Activated T-helper 2 cell treated with anti-CD3 and anti-CD28 coated beads, Interferon-gamma antibody, Interleukin-2, Interleukin-4, amounts not matched to agents 10 μg/mL and 5 μg/mL and 100 μg/mL, durations not matched to agents 14 hours and 24 hours and 36 hours (primary cell): ENCODE measurements around the gene PSME3IP1. TPM values are rescaled to one million over a fixed set of nuclear protein-coding genes. Genes with fewer than 3 reads are reported as not detected.
A peak's percentile ranks its signal among the peaks of the same experiment; 100 is the strongest.

Experiments used
- DNase-seq: peaks from one replicate; pipeline ENCODE4 v3.0.0; 2021; ENCODE audit warnings: low spot score
- H3K27ac Mint-ChIP-seq: one replicate; pipeline ENCODE4 v1.8.0; 2021; ENCODE audit warnings: mixed read lengths
- H3K27me3 Mint-ChIP-seq: one replicate; pipeline ENCODE4 v1.8.0; 2021; ENCODE audit warnings: low read depth, mixed read lengths
- H3K36me3 Mint-ChIP-seq: one replicate; pipeline ENCODE4 v1.8.0; 2021; ENCODE audit warnings: low read depth, mixed read lengths
- H3K4me1 Mint-ChIP-seq: one replicate; pipeline ENCODE4 v1.8.0; 2021; ENCODE audit warnings: low read depth, mixed read lengths
- H3K4me3 Mint-ChIP-seq: one replicate; pipeline ENCODE4 v1.8.0; 2021; ENCODE audit warnings: low read depth, mild to moderate bottlenecking, moderate library complexity, mixed read lengths
- H3K9me3 Mint-ChIP-seq: one replicate; pipeline ENCODE4 v1.8.0; 2021; ENCODE audit warnings: mixed read lengths
- intact Hi-C: fragments of 100-400 bp; cut with micrococcal nuclease; formaldehyde crosslinking; loops from one replicate; pipeline ENCODE4 v1.15.1; 2023
- total RNA-seq: library from RNA; stranded (reverse); gene quantifications from 2 replicates; pipeline ENCODE4 v1.2.3, GENCODE V29; 2022

The PSME3IP1 gene
- total RNA-seq, 1 donor from 2014 or later: 125 TPM

DNA sequence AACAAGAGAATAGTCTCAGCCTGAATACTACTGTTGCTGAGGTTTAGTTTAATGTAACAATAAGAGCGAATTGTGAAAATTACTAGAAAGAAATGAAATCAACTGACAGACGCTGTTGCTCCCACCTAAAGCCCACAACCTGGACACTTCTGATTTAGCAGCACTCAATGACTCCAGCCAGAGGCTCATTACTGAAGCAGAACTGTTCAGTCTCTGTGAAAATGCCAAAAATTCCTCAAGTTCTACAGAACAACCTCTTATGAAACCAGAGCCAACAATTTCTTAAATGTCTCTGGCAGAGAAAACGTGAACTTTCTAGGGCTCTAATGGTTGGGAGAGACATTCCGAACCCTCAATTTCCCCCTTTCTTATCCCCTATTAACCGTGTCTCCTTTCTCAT, 9.9 kb downstream of the PSME3IP1 start:
- H3K27ac Mint-ChIP-seq: no peak overlapping the region

DNA sequence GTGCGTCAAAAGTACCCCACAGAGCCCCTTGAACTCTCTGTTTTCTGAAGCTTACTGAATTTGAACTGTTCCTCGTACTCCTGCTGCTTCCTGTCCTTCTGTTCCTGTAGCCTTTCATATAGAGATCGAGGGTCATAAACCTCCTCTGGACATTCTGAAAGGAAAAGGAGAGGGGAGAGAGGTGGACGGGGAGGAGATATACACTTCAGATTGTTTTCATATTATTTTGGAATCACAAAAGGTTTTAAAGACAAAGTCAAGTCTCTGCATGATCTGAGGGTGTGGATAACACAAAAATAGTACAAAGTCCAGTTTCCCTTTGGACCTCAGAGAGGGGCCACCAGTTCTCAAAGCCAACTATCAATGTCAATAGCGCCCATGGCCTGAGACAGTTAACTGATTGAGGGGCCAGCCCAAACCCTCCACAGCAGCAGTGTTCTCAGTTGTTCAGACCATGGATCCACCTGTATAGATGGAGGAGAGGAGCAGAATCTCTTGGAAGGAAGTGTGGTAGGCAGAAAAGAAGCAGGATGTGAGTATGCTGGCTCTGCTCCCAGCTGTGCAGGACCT, 13.0 kb downstream of the PSME3IP1 start:
- Mint-ChIP-seq H3K27ac (no peak overlapping the region), H3K36me3 (peaks cover 48% of the 10 kb centered on the region), H3K4me3 (no peak overlapping the region), H3K27me3 (no peaks in the 10 kb centered on the region), H3K9me3 (no peaks in the 10 kb centered on the region), H3K4me1 (peaks cover 3% of the 10 kb centered on the region)
- intact Hi-C loops: no loop called here
- DNase-seq: no peak

More for the DNA sequence above, 9.9 kb downstream of the PSME3IP1 start:
- Mint-ChIP-seq H3K36me3 (peaks cover 34% of the 10 kb centered on the region), H3K27me3 (no peaks in the 10 kb centered on the region), H3K4me3 (no peak overlapping the region), H3K4me1 (no peaks in the 10 kb centered on the region), H3K9me3 (no peaks in the 10 kb centered on the region)
- intact Hi-C loops: no loop called here
- no peak for DNase-seq

- Mint-ChIP-seq H3K27ac (no peak overlapping the region), H3K9me3 (no peaks in the 10 kb centered on the region), H3K36me3 (peaks cover 71% of the 10 kb centered on the region)
Observed at GRCh38 chr16:57169327-57169726, 16.5 kb downstream of the PSME3IP1 start.

GRCh38 chr16:57167953-57168352, 17.9 kb downstream of the PSME3IP1 start:
- H3K27ac Mint-ChIP-seq: no peak overlapping the region
- H3K4me3 Mint-ChIP-seq: no peak overlapping the region
- intact Hi-C loops: loop anchor here (1.0 to 2.0 kb wide), 3 partner anchors 75 to 204 kb away; partner anchors contain the start of gene CPNE2
- no peak for DNase-seq
- H3K4me1 Mint-ChIP-seq: peaks cover 3% of the 10 kb centered on the region
- H3K9me3 Mint-ChIP-seq: no peaks in the 10 kb centered on the region
- H3K36me3 Mint-ChIP-seq: peaks cover 77% of the 10 kb centered on the region
- H3K27me3 Mint-ChIP-seq: no peaks in the 10 kb centered on the region

More at GRCh38 chr16:57169327-57169726, 16.5 kb downstream of the PSME3IP1 start:
- Mint-ChIP-seq H3K4me1 (peaks cover 3% of the 10 kb centered on the region), H3K27me3 (no peaks in the 10 kb centered on the region), H3K4me3 (no peak overlapping the region)
- intact Hi-C loops: loop anchor here (2.0 kb wide), 1 partner anchor 77 kb away; the partner anchor contains the start of gene CPNE2
- DNase-seq: no peak

- Mint-ChIP-seq H3K27me3 (no peaks in the 10 kb centered on the region), H3K9me3 (no peaks in the 10 kb centered on the region), H3K4me3 (no peak overlapping the region), H3K4me1 (peaks cover 3% of the 10 kb centered on the region), H3K27ac (no peak overlapping the region), H3K36me3 (peaks cover 75% of the 10 kb centered on the region)
- DNase-seq: no peak
- intact Hi-C loops: no loop called here
Observed at GRCh38 chr16:57167538-57167937, 18.3 kb downstream of the PSME3IP1 start.

DNA sequence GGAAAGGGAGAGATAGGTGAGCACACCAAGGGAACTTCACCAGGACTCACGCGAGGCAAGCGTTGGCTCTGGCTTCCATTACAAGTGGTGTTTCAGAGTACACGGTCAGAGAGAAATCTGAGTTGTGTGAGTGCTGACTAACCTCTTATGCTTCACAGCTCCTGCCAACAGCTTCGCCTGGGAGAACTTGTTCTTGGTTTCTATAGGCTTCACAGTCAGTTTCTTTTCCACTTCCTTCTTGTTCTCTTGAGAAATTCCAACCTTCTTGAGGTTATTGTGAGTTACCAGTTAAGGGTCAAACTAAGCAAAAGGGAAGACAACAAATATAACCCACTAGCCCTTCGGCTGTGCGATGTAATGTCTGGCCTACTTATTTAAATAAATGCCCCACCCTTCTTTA, 18.9 kb downstream of the PSME3IP1 start:
- H3K9me3 Mint-ChIP-seq: no peaks in the 10 kb centered on the region
- H3K4me1 Mint-ChIP-seq: peaks cover 3% of the 10 kb centered on the region
- no peak for DNase-seq
- H3K4me3 Mint-ChIP-seq: no peak overlapping the region
- no peak overlapping the region for H3K27ac Mint-ChIP-seq
- no peaks in the 10 kb centered on the region for H3K27me3 Mint-ChIP-seq
- intact Hi-C loops: no loop called here
- H3K36me3 Mint-ChIP-seq: peaks cover 71% of the 10 kb centered on the region

DNA sequence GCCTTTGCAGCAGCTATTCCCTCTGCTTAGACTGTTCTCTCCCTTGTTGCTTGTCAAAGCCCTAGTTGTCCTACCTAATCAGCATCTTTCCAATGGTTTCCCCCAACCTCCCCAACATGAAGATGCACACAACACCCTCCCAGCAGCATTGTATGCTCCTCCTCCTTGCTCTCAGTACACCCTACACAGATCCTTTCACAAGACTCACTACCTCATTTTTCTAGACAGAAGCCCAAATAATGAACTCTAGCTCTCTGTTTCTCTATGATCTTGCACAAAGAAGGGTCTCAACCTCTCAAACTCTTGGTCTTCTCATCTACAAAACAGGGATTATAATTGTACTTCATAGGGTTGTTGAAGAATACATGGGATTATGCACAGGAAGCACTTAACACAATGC, 19.4 kb downstream of the PSME3IP1 start:
- H3K4me1 Mint-ChIP-seq: peaks cover 3% of the 10 kb centered on the region
- H3K36me3 Mint-ChIP-seq: peaks cover 66% of the 10 kb centered on the region
- no peak overlapping the region for H3K4me3 Mint-ChIP-seq
- no peak overlapping the region for H3K27ac Mint-ChIP-seq
- no peak for DNase-seq
- H3K27me3 Mint-ChIP-seq: no peaks in the 10 kb centered on the region
- no peaks in the 10 kb centered on the region for H3K9me3 Mint-ChIP-seq
- intact Hi-C loops: no loop called here

DNA sequence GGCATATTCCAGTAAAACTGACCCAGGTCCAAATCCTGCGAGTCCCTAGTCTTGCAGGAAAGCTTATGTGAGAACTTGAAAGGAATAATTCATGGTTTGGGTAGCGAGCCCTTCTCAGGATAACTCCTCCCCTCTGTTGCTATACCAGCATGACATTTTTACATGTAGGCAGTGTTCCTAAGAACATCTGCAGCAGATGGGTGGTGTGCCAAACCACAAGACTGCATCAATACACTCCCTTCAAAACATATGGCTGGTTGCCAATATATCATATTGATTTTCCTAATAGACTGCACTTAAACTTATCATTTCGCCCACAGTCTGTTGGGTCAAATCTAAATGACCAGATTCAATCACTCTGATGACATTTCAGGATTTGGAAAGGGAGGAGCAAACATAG, 19.9 kb downstream of the PSME3IP1 start:
- no peak for DNase-seq
- Mint-ChIP-seq H3K36me3 (peaks cover 63% of the 10 kb centered on the region), H3K27ac (no peak overlapping the region), H3K4me1 (peaks cover 4% of the 10 kb centered on the region), H3K27me3 (no peaks in the 10 kb centered on the region), H3K4me3 (no peak overlapping the region), H3K9me3 (no peaks in the 10 kb centered on the region)
- intact Hi-C loops: no loop called here

- intact Hi-C loops: no loop called here
- DNase-seq: no peak
- Mint-ChIP-seq H3K36me3 (peaks cover 63% of the 10 kb centered on the region), H3K4me3 (no peak overlapping the region), H3K27me3 (no peaks in the 10 kb centered on the region), H3K4me1 (peaks cover 8% of the 10 kb centered on the region), H3K27ac (no peak overlapping the region), H3K9me3 (no peaks in the 10 kb centered on the region)
Observed at GRCh38 chr16:57165483-57165882, 20.4 kb downstream of the PSME3IP1 start.

DNA sequence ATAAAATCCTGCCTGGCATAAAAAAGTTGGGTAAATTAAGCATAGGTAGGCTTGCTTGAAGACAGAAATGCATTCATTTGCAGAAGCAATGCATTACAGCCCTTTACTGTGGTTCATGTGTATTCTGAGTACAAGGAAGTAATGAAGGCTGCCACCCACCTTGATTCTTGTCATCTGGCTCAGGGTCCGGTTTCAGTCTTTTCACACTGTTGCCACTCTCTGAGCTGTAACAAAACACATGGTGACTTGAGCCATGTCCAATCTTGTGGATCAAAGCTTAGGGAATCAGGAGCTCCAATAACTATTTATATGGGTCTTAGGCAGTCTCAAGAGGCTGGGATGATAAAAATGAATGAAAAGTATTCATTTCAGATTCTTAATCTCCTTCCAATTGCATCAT, 22.0 kb downstream of the PSME3IP1 start:
- peaks cover 64% of the 10 kb centered on the region for H3K36me3 Mint-ChIP-seq
- intact Hi-C loops: no loop called here
- no peak overlapping the region for H3K27ac Mint-ChIP-seq
- DNase-seq: no peak
- no peaks in the 10 kb centered on the region for H3K9me3 Mint-ChIP-seq
- no peak overlapping the region for H3K4me3 Mint-ChIP-seq
- peaks cover 9% of the 10 kb centered on the region for H3K4me1 Mint-ChIP-seq
- H3K27me3 Mint-ChIP-seq: no peaks in the 10 kb centered on the region

DNA sequence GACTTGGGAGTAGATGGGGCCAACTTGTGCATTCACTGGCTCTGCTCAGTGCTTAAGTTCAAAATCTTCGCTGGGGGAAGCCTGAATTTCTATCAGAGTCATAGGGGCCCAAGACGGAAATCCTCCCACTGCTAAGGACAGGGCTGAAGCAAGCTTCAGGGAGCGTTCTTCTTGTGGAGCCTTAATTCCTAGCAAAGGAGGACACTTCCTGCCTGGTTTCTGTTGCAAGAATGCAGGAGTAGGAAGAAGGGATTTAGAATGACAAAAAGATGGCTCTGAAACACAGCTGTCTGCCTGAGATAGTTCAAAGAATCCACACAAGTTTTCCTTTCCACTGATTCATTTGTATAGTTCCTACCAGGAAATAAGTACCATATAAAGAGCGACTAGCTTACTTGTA, 26.4 kb downstream of the PSME3IP1 start:
- no peak for DNase-seq
- Mint-ChIP-seq H3K27me3 (no peaks in the 10 kb centered on the region), H3K27ac (no peak overlapping the region), H3K9me3 (no peaks in the 10 kb centered on the region), H3K4me3 (no peak overlapping the region), H3K36me3 (peaks cover 67% of the 10 kb centered on the region), H3K4me1 (peaks cover 15% of the 10 kb centered on the region)
- intact Hi-C loops: no loop called here

- no peak for DNase-seq
- Mint-ChIP-seq H3K4me3 (no peak overlapping the region), H3K27ac (no peak overlapping the region), H3K27me3 (no peaks in the 10 kb centered on the region), H3K4me1 (peaks cover 15% of the 10 kb centered on the region), H3K9me3 (no peaks in the 10 kb centered on the region), H3K36me3 (peaks cover 72% of the 10 kb centered on the region)
- intact Hi-C loops: no loop called here
Observed at GRCh38 chr16:57157533-57157932, 28.3 kb downstream of the PSME3IP1 start.

- intact Hi-C loops: no loop called here
- Mint-ChIP-seq H3K4me1 (peaks cover 18% of the 10 kb centered on the region), H3K27me3 (no peaks in the 10 kb centered on the region), H3K36me3 (peaks cover 80% of the 10 kb centered on the region), H3K27ac (peak overlapping the region; percentile 22), H3K9me3 (no peaks in the 10 kb centered on the region), H3K4me3 (no peak overlapping the region)
- DNase-seq: no peak
Observed at GRCh38 chr16:57156351-57156703, 29.5 kb downstream of the PSME3IP1 start.
